NCI-H524 treated with DMSO at 0.1 percent for 48 hours (cell line): Measurements from ENCODE around the gene MINDY4.
"Not testable (repeated sequence)": the region's sequence is repeated elsewhere in the genome, so short reads cannot be mapped to it uniquely, and the experiment has no call there.

Source experiments
- DNase-seq: peaks from one replicate; lab custom pipeline; 2025; lab: John Stamatoyannopoulos, UW

Gene MINDY4

DNA sequence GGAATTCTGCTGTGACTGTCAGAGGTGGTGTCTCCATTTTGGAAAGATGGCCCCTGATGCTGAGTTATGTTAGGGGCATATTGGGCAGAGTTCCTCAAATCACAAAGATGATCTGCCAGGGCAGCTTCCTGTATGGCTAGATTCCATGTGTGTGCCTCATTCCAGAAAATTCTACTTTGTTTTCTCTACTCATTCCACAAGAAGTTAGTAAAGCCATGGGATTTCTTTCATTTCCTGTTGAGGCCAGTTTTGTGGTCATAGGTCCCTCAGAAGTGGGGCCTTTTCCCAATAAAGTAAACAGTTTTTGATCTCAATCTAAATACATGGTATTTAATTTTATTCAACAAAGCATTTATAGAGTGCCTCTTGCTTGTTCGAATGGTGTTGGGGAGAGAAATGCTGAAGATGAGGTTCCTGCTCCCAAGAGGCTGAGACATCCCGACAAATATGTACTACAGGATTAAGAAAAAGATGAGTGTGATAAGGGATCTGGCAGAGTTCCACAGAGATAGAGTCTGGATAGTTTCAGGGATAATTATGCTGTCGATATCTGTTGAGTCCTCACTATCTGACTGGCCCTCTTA is 33.0 kb downstream of the MINDY4 start:
- no peak for DNase-seq

DNA sequence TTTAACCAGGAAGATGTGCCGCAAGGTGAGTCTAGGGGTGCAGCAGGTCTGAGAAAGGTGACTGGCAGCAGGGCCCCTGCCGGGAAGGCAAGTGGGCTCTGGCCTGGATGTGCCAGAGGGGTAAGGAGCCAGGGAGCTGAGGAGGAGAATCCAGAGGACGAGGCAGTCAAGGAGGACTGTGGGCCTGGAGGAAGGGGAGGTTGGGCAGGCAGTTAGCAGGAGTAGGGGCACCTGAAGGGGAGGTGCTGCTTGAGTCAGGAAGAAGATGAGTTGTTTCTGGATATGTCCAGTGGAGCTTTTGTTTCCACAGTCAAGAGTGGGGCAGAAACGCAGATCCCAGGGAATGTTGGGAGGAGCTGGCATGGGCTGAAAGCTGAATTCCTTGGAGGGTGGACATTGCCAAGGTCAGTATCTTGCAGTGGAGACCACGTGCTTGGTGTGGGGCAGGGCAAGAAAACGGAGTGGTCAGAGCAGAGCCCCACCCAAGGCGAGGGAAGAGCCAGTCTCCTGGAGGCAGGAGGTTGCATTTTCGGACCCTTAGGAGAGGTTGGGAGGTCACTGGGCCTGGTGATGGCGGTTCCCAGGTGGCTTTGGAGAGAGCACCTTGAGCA is 34.0 kb downstream of the MINDY4 start:
- DNase-seq: no peak

DNA sequence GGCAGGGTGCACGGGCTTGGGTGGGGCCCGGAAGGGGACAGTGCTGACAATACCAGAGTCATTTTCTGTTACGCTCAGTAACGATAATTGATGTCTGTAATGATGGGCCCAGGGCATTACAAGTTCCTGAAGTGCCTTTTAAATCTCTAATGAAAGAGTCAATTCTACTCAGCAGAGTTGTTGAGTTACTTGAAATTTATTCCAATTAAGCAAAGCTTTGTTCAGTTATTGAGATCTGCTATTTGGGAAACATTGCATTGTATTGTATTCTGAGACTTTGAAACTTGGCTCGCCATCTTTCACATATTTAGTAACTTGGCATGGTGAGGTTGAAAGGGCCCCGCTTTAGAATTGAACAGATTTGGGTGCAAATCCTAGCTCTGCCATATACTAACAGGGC is 34.7 kb downstream of the MINDY4 start:
- no peak for DNase-seq

DNA sequence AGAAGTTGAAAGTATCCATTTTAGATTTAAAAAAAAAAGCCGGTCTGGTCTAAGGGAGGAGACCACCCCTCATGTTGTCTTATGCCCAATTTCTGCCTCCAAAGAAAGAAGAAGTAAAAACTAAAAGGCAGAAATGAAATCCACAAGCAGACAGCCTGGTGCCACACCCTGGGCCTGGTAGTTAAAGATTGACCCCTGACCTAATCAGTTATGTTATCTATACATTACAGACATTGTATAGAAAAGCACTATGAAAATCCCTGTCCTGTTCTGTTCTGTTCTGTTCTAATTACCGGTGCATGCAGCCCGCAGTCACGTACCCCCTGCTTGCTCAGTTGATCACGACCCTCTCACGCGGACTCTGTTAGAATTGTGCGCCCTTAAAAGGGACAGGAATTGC is 36.3 kb downstream of the MINDY4 start:
- DNase-seq: not testable (repeated sequence)

DNA sequence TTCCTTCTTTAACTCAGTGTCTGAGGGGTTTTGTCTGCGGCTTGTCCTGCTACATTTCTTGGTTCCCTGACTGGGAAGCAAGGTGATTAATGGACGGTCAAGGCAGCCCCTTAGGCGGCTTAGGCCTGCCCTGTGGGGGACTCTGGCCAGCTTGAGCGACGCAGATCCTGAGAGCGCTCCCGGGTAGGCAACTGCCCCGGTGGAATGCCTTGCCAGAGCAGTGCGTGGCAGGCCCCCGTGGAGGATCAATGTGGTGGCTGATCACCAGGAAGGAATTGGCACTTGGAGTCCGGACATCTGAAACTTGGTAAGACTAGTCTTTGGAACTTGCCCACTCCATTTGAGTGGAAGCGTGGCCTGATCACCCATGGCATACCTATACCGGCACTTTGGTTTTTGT is 36.7 kb downstream of the MINDY4 start:
- DNase-seq: not testable (repeated sequence)

DNA sequence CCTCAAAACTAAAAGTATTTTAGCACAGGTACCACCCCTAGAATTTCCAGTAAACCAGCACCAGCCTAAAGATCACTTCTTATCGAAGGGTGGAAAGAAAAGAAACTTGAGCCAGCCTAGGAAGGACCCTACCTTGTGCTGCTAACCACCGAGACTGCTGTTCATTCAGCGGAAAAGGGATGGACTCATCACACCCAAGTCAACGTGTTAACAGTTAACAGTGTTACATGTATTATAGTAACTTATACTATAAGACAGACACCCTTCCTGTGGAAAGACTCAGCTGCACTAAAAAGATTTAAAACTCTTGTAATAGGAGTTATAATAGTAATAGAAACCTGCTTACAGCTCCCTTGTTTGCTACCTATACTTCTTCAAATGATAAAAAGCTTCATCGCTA is 39.8 kb downstream of the MINDY4 start:
- no peak for DNase-seq

DNA sequence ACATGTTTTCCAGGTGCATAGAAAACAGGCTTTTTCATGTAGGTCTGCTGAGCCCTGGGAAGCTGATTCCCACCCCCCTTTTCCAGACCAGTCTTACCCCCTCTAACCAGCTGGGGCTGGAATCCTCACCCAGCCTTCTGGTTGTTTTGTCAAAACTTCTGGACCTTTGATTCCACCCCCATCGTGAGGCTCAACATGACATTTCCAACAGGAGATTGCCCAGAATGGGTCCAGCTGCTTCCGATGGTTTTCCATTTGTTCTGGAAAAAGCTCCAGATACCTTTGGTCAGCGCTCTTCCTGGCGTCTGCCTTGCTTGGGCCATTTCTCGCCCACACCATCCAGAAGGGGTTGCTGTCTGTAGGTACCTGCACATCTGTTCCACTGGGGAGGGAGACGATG is 41.5 kb downstream of the MINDY4 start:
- DNase-seq: no peak

DNA sequence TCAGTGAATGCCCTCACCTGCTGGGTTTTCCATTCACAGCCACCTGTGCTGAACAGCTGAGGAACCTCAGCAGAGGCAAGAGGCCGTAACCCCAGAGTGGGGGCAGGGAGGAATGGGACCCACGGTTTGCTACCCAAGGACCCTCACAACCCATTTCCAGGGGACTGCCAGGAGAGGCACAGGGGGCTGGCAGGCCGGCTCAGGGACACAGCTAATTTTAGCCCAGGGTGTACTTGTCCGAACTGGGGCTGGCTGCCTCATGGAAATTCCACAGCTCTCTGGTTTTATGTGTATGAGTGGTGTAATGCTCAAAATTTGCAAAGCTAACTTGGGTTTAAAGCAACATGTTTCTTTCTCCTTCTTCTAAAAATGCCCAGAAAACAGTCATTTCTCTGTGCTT is 42.2 kb downstream of the MINDY4 start:
- DNase-seq: no peak

DNA sequence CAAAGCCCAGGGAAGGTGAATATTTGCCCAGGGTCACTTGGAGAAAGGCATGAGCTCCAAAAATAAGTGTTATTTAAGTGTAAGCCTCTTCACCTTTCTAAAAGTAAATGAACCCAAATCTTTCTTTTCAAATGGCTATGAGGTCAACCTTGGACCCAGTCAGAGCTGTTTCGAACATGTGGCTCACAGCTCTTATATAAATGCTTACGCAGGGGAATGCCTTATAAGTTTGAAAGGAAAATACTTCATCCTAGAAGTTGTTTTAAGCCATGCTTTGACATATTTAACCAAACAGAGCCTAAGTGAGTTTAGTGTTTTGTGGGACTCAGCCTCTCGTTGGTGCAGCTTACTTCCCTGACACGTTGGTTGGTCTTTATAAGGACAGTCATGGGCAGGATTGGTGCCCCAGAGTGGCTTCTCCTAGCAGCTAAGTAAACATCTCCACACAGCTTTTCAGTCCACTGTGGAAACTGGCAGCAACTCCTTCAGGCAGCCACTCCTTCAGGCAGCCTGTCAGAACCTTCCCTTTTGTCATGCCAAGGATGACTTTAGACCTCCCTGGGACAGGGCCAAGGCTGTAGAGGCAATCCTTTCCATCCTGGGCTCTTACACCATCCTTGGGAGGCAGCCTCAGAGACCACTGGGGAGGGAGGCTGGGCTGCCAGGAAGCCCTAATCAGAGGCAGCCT is 43.6 kb downstream of the MINDY4 start:
- DNase-seq: no peak

DNA sequence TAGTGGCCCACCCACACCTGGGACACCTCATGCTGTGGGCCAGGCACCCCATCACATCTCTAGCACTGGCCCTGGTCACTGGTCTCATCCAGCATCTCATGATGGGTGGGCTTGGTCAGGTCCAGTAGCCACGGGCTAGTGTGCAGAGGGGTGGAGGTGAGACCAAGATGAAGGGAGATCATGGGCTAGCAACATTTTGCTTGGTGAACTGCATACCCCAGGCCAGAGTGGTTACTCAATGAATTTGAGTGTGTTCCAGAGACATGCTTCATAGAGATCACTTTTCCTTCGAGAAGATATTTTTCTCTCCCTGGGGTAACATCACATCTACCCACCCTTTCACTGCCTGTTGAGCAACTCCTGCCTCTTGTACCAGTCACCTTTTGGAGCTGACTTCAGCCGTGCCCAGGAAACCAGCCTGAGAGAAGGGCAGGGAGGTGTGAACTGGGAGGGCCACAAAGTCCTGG is 44.2 kb downstream of the MINDY4 start:
- no peak for DNase-seq

DNA sequence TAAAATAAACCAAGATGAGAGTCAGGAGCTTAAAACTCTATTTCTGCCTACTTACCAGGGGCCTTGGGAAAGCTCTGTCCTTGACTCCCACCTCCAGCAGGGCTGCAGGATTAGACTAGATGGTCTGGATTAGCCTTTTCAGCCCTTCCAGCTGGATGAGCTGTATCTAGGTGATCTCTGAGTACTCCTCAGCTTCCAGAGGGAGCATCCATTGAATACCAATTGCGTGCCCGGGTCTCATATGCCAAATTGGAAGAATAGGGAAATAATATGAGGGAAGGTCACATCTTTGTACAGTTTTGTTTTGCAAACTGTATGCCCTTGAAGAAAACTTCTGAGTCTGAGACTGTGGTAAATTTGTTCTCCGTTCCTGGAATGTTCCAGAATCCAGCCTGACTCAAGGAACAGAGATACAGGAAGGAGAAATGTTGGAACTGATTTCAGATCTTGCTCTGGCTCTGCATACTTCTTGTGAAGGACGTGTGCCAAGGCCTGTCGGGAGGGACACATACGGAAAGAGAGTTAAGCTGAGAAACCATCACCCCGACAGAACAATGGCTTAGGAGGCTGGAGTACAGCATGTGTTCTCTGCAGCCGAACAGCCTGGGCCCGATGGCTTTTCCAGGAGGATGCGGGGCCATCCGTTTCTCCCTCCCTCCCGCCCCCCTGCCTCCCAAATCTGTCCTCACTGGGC is 44.9 kb downstream of the MINDY4 start:
- DNase-seq: no peak

DNA sequence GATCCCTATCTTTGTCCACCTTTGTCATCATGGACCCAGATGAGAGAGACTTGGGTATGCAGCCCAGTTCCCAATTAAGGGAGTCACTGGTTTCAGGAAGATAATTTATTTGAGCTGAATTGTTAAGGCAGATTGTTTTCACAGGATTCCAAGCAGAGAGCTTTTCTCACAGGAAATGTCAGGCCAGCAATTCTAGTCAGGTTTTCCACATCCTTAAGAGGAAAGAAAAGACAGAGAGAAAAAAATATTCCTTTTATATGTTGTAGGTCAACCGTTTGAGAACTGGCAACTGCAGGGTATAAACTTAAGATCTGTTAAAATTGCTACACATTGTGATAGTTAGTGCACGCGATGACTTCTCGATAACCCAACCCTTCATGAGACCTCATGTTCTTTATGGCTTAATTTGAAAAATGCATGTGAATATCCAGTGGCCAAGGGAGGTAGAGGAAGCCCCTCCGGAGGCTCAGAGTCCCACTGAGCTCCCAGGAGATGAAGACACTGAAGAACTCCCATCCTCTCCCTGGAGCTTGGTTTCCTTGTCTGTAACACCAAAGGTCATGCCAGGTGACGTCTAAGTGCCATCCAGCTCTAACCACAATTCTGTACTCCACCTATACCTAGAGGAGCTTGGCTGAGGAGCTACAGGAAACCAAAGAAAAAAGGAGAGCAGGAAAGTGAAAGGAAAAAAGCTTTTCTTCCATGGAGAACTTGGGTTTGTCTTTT is 45.6 kb downstream of the MINDY4 start:
- DNase-seq: no peak

DNA sequence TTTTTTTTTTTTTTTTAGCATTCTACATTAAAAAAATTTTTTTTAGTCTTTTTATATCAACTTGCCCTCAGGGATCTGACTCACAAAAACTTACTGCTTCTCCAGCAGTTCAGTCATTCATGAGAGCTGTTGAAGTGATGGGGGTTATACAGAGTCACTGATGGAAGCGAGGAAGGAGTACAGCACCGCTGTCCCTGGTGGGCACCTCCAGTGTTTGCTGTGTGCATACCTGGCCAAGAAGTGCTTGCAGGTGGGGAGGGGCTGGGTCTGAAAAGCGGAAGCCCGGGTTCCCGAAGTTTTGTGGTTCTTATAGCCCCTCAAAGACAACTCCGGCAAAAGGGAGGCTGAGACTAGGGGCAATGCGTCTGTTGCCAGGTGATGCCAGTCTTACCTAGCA is 46.2 kb downstream of the MINDY4 start:
- no peak for DNase-seq

DNA sequence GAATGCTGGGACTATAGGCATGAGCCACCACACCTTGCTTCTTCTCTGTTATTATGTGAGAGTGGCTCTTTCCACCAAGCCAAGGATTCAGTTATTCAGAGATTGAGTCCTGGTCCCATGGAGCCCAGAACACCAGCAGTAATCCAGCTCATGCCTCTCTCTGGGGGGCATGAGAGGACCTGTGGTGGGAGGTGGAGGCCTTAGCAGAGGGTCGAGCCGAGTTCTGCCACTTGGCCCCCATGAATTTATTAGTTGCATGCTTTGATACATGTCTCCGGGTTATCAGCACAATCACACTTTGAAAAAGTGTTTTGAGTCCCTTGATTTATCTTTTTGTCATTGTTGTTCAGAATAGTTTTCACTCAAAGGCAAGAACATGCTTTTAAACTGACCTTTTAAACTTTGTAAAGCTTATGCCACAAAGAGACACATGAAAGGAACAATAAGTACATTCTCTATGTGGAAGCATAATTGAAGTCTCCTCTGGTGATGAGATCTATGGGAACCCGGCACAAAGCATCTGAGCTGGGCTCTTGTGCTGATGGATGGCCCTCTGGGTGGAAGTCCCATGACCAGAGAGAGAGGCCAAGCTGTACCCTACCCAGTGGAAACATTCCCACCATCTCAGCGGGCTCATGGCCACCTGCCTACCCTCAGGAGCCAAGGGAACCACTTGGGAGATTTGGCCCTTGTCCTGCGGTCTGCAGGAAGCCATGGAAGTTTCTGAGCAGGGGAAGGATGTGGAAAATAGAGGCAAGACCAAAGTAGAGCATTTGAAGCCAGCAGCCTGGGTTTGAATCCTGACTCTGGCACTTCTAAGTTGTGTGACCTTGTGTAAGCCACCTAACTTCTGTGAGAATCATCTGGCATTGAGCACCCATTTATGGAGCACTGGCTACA is 53.9 kb downstream of the MINDY4 start:
- no peak for DNase-seq

DNA sequence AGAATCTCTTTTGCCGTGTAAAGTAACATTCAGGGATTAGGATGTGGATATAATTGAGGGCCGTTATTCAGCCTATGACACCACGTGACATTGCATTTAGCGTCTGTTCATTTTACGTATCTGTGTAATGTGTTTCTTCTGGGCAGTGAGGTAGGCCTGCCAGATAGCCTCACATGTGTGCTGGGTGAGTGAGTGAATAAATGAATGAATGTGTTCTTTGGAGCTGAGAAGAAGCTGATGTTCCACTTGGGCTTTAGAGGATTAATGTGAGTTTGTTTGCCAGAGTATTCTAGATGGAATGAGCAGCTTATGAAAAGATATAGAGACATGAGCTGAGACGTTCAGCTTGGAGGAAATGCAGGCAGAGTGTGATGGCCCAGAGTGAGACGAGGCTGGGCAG is 55.0 kb downstream of the MINDY4 start:
- DNase-seq: no peak

DNA sequence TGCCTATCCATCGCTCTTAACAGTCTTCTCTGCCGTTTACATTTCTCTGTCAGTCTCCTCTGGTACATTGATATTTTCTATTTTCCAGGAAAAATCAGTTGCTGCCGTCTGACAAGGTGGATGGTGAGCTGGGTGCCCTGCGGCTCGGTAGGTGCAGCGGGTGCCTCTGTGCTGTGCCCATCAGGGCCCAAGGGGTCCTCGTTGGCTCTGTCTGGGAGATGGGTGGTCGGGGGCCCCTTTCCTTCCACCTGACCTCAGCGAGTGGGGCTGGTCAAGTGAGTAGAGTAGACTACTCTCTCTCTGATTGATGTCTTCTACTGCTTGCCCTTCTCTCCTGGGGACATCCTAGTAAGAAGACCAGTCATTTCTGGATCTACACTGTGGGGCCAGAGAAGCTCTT is 57.4 kb downstream of the MINDY4 start:
- no peak for DNase-seq

DNA sequence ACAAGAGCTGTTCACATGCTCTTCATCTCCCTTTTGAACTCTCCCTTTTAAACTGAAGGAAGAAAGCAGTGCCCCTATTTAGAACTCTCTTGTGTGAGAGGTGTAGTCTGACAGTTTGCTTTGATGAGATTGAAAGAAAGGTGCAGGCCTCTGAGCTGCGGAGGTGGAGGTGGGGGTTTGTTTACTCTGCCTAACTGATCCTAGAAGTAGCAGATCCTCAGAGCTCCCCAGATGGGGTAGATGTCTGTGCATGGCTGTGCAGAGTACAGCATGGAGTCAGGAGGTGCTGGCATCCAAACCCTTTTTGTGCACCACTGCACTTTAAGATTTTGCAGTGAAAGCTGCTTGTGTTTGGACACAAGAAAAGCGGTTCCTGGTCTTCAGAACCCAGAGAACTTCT is 58.3 kb downstream of the MINDY4 start:
- no peak for DNase-seq

DNA sequence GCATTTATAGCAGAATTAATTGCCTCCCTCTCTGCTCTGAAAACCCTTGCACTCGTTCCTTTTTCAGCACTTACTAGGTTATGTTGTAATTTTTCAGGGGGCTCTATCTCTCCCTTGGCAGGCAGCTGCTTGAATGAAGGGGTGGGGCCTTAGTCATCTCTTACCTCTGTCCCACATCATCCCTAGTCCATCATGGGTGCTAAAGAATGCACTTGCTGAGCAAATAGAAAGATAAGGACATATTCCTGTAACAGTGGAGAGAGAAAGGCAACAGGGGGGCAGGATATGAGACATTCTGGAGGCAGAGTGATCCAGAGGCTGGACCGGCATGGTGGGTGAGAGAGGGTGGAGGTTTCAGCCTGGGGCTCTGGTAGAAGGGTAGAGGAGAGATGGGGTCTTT is 60.0 kb downstream of the MINDY4 start:
- DNase-seq: no peak

DNA sequence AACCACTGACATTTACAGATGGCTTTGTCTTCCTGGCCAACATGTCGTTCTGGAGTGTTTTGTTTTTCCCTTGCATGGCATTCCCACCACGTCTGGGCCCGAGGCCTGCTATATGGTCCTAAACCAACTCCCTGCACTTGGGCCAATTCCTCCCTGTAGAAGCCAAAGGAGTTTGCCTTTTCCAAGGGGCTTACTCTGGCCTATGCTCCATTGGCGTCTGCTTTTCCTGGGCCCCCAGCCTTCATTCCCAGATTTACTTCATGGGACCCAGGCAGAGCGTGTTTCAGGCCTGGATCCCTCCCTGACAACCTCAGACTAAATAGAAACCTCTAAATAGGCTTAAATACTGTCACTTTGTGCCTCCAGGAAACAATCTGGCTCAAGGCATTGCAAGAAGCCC is 60.7 kb downstream of the MINDY4 start:
- DNase-seq: no peak

DNA sequence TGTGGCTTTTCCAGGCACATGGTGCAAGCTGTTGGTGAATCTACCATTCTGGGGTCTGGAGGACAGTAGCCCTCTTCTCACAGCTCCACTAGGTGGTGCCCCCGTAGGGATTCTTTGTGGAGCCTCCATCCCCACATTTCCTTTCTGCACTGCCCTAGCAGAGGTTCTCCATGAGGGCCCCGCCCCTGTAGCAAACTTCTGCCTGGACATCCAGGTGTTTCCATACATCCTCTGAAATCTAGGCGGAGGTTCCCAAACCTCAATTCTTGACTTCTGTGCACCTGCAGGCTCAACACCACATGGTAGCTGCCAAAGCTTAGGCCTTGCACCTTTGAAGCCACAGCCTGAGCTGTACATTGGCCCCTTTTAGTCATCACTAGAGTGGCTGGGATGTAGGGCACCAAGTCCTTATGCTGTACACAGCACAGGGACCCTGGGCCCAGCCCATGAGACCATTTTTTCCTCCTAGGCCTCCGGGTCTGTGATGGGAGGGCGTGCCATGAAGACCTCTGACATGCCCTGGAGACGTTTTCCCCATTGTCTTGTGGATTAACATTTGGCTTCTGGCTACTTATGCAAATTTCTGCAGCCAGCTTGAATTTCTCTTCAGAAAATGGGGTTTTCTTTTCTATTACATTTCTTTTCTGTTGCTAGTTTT is 62.9 kb downstream of the MINDY4 start:
- DNase-seq: not testable (repeated sequence)

DNA sequence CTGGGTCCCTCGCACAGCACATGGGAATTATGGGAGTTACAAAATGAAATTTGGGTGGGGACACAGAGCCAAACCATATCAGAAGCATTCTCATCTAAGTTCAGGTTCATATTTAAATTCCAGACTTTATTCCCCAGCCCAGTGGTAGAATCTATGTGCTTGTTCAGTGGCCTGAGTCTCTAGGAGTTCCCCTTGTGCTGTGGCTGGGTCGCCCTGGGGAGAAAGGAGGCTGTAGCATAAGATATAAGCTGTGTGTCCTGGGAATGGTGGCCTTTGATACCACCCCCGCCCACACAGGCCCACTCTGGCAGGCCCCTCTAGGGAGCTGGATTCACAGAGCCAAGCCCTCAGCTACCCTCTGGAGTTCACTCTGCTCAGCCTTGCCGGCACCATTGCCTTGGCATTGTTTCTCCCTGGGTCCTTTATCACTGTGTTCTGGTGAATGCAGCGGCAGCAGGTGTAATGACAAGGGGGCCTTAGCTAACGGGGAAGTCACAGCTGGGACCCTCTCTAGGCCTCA is 64.2 kb downstream of the MINDY4 start:
- no peak for DNase-seq
